Cerebellar cortex (tissue), 1 donor: ENCODE measurements around the gene GTPBP10.

ENCODE experiments used
- DNase-seq: peaks from one replicate; pipeline ENCODE4 v3.0.0-alpha.2; 2015; ENCODE audit warnings: low spot score

The GTPBP10 gene

DNA sequence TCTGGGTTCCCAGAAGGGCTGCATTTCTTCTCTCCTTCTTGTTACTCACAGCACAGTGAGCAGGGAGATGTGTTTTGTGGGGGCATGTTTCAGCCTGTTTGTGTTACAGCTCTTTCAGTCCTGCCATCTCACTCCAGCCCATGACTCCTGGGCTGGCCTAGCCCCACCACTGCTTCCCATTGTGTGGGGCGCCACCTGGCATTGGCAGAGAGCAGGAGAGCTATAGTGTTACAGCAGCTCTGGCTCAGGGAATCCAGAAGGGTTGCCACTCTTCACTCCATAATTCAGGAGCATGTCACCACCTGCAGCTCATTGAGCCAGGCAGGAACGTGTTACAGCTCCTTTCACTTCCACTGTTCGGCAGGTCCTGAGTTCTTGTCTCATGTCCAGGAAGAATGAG, 86.7 kb downstream of the GTPBP10 start:
- no peak for DNase-seq
